ENCODE results near the gene ZNF292.
"Not testable (repeated sequence)": the region's sequence is repeated elsewhere in the genome, so short reads cannot be mapped to it uniquely, and the experiment has no call there.

DNA sequence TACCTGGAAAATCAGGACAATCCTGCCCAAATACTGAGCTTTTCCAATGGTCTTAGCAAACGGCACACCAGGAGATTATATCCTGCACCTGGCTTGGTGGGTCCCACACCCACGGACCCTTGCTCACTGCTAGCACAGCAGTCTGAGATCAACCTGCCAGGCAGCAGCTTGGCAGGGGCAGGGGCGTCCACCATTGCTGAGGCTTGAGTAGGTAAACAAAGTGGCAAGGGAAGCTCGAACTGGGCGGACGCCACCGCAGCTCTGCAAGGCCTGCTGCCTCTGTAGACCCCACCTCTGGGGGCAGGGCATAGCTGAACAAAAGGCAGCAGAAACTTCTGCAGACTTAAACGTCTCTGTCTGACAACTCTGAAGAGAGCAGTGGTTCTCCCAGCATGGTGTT is 15.4 kb upstream of the ZNF292 start:
- TF ChIP-seq, protein P1, sequence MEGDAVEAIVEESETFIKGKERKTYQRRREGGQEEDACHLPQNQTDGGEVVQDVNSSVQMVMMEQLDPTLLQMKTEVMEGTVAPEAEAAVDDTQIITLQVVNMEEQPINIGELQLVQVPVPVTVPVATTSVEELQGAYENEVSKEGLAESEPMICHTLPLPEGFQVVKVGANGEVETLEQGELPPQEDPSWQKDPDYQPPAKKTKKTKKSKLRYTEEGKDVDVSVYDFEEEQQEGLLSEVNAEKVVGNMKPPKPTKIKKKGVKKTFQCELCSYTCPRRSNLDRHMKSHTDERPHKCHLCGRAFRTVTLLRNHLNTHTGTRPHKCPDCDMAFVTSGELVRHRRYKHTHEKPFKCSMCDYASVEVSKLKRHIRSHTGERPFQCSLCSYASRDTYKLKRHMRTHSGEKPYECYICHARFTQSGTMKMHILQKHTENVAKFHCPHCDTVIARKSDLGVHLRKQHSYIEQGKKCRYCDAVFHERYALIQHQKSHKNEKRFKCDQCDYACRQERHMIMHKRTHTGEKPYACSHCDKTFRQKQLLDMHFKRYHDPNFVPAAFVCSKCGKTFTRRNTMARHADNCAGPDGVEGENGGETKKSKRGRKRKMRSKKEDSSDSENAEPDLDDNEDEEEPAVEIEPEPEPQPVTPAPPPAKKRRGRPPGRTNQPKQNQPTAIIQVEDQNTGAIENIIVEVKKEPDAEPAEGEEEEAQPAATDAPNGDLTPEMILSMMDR (IDR thresholded peaks at IDR 0.05): not testable (repeated sequence)
- TF ChIP-seq EP300 (IDR thresholded peaks at IDR 0.05): not testable (repeated sequence)

All from tibial nerve (tissue), 4 donors.